ENCODE measurements around the gene SLC45A1. TPM values are rescaled to one million over a fixed set of nuclear protein-coding genes. Genes with fewer than 3 reads are reported as not detected.

SLC45A1 gene
- total and polyA plus RNA-seq, 9 of the 15 experiments (the other 6 are each of a cell fraction or from before 2014, with no cell fraction given), result not detected

DNA sequence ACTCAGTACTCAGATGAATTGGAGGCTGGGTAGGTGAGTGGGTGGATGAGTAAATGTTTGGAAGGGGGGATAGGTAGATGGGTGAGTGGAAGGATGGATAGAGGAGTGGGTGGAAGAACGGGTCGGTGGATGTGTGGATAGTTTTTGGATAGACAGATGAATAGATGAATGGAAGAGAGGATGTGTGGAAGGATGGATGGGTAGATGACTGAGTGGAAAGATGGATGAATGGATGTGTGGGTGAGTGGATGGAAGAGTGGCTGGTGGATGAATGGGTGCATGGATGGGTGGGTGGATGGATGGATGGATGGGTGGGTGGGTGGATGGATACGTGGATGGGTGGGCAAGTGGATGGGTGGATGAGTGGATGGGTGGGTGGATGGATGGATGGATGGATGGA, 3.7 kb downstream of the SLC45A1 start:
- BruUV-seq (replicated peaks), result no TSS peak
- TF ChIP-seq EP400 (IDR thresholded peaks at IDR 0.05) (no peak), RBM15 (IDR thresholded peaks at IDR 0.05; ENCODE audit: insufficient read depth, low read length) (no peak), MIER1 (IDR thresholded peaks at IDR 0.05; ENCODE audit: low read depth) (no peak), FOXK2 (conservative IDR thresholded peaks at IDR 0.05 in 1 of 2, IDR thresholded peaks at IDR 0.05 in 1 of 2; ENCODE audit: low read depth in 2 of 2) (no peak), SIX5 (IDR thresholded peaks at IDR 0.05; ENCODE audit: borderline replicate concordance in 1 of 2, insufficient read depth in 1 of 2, low read depth in 1 of 2, low read length in 2 of 2) (no peak), ZNF431 (CRISPR knock-in tag; IDR thresholded peaks at IDR 0.05) (no peak), FUS (optimal IDR thresholded peaks at IDR 0.05; ENCODE audit: low read depth, low read length) (no peak)
- TF ChIP-seq, protein P1, sequence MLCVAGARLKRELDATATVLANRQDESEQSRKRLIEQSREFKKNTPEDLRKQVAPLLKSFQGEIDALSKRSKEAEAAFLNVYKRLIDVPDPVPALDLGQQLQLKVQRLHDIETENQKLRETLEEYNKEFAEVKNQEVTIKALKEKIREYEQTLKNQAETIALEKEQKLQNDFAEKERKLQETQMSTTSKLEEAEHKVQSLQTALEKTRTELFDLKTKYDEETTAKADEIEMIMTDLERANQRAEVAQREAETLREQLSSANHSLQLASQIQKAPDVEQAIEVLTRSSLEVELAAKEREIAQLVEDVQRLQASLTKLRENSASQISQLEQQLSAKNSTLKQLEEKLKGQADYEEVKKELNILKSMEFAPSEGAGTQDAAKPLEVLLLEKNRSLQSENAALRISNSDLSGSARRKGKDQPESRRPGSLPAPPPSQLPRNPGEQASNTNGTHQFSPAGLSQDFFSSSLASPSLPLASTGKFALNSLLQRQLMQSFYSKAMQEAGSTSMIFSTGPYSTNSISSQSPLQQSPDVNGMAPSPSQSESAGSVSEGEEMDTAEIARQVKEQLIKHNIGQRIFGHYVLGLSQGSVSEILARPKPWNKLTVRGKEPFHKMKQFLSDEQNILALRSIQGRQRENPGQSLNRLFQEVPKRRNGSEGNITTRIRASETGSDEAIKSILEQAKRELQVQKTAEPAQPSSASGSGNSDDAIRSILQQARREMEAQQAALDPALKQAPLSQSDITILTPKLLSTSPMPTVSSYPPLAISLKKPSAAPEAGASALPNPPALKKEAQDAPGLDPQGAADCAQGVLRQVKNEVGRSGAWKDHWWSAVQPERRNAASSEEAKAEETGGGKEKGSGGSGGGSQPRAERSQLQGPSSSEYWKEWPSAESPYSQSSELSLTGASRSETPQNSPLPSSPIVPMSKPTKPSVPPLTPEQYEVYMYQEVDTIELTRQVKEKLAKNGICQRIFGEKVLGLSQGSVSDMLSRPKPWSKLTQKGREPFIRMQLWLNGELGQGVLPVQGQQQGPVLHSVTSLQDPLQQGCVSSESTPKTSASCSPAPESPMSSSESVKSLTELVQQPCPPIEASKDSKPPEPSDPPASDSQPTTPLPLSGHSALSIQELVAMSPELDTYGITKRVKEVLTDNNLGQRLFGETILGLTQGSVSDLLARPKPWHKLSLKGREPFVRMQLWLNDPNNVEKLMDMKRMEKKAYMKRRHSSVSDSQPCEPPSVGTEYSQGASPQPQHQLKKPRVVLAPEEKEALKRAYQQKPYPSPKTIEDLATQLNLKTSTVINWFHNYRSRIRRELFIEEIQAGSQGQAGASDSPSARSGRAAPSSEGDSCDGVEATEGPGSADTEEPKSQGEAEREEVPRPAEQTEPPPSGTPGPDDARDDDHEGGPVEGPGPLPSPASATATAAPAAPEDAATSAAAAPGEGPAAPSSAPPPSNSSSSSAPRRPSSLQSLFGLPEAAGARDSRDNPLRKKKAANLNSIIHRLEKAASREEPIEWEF (CRISPR knock-in tag; IDR thresholded peaks at IDR 0.05), result no peak
- TF ChIP-seq, protein P2, sequence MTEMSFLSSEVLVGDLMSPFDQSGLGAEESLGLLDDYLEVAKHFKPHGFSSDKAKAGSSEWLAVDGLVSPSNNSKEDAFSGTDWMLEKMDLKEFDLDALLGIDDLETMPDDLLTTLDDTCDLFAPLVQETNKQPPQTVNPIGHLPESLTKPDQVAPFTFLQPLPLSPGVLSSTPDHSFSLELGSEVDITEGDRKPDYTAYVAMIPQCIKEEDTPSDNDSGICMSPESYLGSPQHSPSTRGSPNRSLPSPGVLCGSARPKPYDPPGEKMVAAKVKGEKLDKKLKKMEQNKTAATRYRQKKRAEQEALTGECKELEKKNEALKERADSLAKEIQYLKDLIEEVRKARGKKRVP (CRISPR knock-in tag; IDR thresholded peaks at IDR 0.05), result no peak
- 0% methylated on average over 2 of the region's 3 CpGs for WGBS (ENCODE audit: insufficient coverage, low coverage, missing lambda C conversion rate)
- ChIA-PET POLR2A (no interaction called here), CTCF (ENCODE audit: low intra/inter-chr PET ratio) (no interaction called here)
- Histone ChIP-seq H2AFZ (ENCODE audit: low read depth, low read length) (no peak overlapping the region), H4K20me1 (replicated peaks; ENCODE audit: control insufficient read depth, insufficient read depth, low read length) (0 out of 2 replicates have a peak, but pooled peaks cover 5% of the 10 kb centered on the region), H3K9me3 (replicated peaks; ENCODE audit: control insufficient read depth, insufficient read depth, low read depth, low read length) (no peaks in the 10 kb centered on the region), H3K9me1 (ENCODE audit: control insufficient read depth, insufficient read depth, low read length) (no peaks in the 10 kb centered on the region), H3K27ac (ENCODE audit: extremely low read depth, low read depth, low read length) (no peak overlapping the region), H3K79me2 (ENCODE audit: control insufficient read depth, insufficient read depth, low read length) (no peaks in the 10 kb centered on the region), H3K9ac (ENCODE audit: insufficient read depth in 1 of 2, low read depth in 2 of 2, low read length in 2 of 2) (no peak overlapping the region), H3K4me2 (ENCODE audit: insufficient read depth, low read length) (no peak overlapping the region), H3K36me3 (ENCODE audit: control insufficient read depth, insufficient read depth, low read length) (no peaks in the 10 kb centered on the region), H3K27me3 (ENCODE audit: control insufficient read depth in 2 of 2, insufficient read depth in 2 of 2, low read length in 2 of 2) (peaks cover 40 to 77% of the 10 kb centered on the region in 2 experiments), H3K4me3 (no peak overlapping the region), H3K4me1 (replicated peaks in 1 of 2; ENCODE audit: control insufficient read depth in 2 of 2, insufficient read depth in 2 of 2, low read length in 2 of 2) (peaks cover 0 to 19% of the 10 kb centered on the region in 2 experiments; a peak in 3 of 5 replicates)
- intact Hi-C loops (cut with micrococcal nuclease), result no loop called here
- no peak for DNase-seq (ENCODE audit: extremely low read depth in 1 of 4, low spot score in 3 of 4)
- in situ Hi-C loops (cut with MboI), result loop anchor here (25.0 kb wide), 1 partner anchor 659 kb away; no protein-coding TSS in a partner anchor
- ATAC-seq, result no peak
- FAIRE-seq, result no peak

Measured in K562 (cell line).